OCI-M1 (cell line): ENCODE data around the gene DHRS2.
"Not testable (repeated sequence)": the region's sequence is repeated elsewhere in the genome, so short reads cannot be mapped to it uniquely, and the experiment has no call there.

Source experiments
- DNase-seq: peaks from one replicate; lab custom pipeline; 2025; lab: John Stamatoyannopoulos, UW

Gene DHRS2

DNA sequence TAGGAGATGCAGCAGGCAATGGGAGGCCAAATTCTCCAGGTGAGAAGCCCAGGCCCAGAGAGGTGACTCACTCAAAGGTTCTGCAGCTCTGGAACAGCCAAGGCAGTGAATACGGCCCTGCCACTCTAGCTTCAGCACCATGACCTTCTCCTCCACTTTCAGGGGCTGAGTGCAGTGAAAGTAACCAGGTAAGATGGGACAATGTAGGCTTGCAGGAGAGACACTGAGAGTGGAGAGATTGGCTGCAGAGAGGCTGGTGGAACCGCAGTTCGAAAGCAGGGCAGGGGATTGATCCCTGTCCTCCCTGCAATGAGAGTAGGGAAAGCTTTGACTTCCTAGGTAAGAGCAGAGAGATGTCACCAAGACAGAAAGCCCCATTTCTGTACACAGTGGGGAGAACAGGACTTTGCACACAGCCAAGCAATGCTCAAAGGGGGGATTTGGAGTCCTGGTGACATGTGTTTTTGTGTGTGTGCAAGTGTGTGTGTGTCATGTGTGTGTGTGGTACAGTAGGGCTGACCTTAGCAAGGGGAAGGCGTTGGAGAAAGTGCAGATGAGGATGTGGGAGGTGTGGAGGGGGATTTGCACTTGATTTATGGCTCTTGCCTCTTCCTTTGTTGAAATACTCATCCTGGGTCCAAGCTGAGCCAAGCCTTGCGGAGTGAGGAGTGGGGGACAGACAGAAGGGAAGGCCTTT, 12.7 kb downstream of the DHRS2 start:
- DNase-seq = no peak

DNA sequence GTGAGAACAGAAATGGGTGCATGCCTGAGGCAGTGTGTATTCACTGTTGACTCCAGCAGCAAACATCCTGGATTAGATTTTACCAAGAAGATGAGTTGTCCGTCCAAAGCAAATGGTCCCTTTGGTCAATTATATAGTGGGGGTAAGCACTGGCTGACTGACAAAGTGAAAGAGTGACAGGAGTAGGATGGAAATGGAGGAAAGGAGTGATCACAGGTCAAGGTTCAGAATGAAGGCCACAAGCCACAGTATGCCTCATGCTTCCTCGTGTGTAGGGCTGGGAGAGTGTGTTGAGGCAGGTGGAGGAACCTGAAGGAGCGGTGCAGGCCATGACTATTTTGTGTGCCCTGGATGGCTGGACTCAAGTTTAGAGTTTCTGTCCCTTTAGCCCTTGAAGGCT, 14.3 kb downstream of the DHRS2 start:
- DNase-seq = no peak

DNA sequence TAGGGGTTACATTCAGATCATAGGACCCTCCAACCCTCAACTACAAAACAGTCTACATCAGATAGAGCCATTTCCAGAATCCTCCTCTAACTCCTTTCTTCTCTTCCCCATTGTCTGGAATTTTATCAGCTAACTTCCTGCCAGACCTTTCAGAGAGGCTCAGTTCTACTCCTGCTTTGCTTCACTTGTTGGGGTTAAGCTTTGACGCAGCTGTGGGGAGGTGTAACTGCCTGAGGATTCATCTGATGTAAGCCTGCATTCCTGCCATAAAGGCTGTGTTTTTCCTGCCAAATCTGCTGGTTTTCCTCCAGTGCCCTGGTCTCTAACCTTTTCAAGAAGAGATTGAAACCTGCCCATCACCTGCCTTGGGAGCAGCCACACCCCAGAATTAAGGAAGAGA, 16.9 kb downstream of the DHRS2 start:
- no peak for DNase-seq

DNA sequence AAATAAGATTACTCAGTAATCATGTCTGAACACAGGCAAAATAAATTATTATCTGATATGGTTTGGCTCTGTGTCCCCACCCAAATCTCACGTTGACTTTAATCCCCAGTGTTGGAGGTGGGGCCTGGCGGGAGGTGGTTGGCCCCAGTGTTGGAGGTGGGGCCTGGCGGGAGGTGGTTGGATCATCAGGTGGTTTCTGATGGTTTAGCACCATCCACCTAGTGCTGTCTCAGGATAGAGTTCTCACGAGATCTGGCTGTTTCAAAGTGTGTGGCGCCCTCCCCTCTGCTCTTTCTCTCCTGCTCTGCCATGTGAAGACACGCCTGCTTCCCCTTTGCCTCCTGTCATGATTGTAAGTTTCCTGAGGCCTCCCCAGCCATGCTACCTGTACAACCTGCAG, 18.1 kb downstream of the DHRS2 start:
- no peak for DNase-seq

DNA sequence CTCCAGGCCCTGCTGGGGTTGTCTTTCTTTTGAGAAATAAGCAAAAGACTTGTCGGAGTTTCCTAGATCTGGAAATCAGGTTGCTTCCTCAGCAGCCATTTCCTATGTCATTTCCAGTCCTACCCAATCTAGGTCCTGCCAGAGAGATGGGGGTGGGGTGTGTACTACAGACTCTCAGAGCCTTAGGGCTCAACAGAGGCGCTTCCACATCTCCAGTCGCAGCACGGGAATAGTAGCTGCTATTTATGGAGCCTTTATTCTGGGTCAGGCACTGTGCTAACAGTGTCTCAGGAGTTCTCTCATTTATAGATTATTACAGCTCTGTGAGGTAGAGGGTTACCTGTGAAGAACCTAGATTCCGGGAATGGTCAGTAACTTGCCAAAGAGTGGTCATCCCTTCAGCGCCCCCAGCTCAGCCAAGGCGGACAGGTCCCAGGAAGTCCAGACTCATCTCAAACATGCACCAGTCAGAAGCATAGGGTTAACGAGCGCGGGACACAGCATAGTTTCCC, 21.9 kb downstream of the DHRS2 start:
- no peak for DNase-seq

DNA sequence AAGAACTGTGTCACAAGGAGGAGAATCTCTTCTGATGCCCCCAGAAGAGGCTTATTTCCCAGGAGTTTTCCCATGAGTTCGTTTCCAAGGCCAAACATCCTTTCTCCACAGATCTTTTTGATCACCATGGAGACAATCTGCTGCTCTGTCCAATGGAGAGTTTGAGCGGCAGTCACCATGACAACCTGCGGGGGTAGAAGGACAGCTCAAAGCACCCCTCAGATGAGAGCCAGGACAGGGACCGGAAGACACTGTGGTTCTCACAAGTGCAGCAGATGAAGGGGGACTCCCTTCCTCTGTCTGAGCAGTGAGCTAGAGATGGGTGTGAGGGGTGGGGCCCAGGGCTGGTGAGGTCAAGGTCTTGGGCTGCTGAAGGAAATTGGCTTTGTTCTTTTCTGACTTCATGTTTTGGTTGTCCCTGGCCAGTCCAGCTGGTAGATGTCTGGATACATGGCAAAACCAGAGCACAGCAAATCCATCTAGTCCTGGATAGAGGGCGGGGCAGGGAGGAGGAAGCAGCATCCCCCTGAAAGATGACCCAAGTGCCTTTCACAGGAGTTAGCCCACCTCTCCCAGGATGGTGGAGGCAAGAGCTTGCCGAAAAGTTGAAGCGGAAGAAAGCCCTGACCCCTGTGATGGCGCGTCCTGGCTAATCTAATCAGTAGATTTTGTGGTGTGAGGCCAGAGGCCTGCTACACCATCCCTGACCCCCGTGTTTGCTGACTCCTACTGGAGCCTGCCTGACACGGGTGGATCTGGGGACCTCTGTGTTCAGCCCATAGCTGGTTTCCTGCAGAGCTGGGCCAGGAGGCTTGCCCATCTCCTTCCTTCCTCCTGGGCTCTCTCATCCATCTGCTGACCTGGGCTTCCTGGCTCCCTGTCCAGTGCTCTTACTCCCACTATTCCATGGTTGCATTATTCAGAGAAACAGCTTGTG, 24.4 kb downstream of the DHRS2 start:
- no peak for DNase-seq

DNA sequence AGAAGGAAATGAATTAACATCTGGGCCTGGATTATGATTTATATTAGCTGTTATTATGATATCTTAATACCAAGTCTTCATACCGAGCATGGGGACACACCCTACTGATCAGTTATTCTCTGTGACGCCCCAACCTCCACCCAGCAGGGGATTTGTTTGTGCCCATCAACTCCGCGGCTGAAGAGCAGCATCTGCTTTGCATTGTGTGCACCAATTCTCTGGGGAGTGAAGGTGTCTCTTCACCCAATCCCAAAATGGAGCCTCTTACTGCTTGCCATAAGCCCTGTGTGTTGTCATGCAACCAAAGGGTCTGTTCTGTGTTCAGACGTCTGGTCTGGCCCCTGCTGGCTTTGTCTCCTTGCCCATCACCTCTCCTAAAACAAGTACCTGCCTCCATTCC, 25.4 kb downstream of the DHRS2 start:
- no peak for DNase-seq

DNA sequence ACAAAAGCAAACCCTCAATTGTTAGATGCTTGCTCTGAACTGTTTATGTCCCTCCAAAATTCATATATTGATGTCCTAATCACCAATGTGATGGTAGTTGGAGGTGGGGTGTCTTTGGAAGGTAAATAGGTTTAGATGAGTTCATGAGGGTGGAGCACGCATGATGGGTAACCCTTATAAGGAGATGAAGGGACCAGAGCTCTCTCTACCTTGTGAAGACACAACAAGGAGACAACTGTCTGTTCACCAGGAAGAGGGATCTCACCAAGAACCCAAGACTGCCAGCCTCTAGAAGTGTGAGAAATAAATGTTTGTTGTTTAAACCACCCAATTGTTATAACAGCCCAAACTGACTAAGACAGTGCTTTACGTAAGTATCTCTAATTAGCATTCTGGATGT, 27.0 kb downstream of the DHRS2 start:
- DNase-seq = no peak

DNA sequence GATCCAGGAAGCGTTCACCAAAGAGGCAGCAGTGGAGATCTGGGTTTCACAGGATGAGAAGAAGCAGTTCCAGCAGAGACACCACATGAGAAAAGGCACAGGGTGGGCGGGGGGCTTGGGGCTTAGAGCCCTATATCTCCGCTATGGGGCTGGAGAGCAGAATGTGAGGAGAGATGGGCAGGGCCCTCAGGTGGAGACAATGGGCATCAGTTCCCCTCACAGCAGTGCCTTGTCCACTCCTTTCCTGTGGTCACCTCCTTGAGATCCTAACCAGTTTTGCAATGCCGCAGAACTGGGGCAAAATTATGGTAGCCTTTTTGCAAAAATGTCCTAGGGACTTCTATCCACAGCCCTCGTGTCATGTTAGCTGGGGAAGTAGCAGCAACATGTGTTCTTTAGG, 27.5 kb downstream of the DHRS2 start:
- DNase-seq = no peak

DNA sequence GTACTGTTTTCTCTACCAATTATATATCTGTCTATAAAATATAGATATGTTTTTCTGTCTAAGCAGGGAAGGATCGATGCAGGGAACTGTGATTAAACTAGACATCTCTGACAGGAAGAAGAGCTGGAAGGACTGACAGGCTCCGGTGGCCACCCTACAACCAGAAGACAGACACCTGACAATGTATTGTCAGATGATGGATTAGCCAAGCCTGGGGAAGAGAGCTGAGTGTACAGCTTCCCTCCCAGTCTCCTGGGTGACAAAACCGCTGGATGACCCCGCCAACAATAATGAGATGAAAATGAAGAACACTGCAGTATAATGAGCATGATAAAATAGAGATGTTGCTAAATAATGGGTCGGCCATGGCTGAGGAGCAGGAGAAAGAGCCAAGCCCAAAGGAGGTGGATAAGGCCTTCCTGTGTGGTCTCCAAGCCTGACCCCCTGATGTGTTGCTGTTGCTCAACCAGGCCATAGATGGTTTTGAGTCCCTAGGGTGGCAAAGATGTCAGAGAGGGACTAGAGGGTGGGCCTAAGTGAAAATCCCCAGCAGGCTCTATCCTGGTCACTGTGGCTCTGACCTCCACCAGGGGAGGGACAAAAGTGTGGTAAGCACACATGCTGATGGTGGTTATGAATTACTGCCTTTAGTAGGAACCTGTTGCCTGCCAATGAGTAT, 28.2 kb downstream of the DHRS2 start:
- no peak for DNase-seq

DNA sequence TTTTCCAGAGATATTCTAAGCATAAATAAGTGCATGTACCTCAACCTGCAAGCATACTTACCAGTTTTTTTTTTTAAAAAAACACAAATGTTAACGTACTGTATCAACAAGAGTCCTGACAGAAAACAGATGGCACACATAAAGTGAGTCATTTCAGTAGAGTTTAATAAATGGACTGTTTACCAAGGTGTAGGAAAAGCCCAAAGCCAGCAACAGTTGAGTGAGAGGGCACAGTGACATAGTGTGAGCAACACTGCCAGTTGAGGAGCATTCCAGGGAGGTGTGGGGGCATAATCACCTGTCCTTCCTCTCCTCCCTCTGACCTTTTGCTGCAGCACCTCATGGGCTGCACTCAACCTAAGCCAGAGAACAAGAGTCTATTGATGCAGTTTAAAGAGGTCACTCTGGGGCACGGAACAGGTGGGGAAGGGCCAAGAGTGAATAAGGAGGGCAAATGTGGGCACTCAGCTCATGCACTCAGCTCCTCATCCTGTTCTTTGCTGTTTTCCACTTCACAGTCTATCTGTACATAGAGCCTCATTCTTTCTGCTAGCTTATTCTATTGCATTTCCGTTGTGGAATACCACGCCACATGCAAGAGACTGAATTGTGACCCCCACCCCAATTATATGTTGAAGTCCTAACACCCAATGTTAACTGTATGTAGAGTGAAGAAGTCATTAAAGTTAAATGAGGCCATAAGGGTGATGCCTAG, 29.3 kb downstream of the DHRS2 start:
- DNase-seq = no peak

DNA sequence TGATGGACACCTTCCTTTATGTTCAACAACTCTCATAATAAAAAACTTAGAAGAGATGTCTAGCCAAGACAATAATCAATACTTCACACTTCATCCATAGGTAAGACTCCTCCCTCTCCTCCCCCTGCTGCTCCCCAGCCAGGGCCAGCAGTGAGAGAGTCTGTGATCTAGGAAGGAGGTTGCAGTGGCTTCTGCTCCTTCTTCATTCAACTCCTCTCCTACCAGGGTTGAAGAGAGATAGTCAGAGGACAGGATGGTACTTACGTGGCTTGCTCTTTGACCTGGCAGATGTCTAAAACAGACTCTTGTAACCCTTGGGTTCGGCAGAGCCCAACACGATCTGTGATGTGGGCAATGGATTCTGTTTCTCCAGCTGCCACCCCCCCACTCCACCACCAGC, 31.0 kb downstream of the DHRS2 start:
- DNase-seq = no peak

DNA sequence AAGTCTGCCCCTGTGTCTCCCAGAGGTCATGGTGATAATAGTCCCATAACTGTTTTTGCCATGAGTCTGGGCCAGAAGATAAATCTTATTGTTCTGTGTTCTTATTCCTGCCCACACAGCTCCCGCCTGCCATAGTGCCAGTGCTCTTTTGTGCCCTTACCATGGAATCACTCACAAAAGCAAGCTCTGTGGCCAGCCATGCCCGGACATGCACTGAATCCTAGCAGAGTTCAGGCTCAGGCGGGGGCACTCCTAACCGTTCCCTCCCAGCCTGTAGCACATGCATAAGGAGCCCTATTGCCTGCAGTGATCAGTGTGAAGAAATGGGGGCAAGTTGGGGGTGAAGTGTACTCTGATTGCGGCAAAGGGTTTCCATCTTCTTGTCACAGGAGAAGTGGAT, 33.3 kb downstream of the DHRS2 start:
- DNase-seq = no peak

DNA sequence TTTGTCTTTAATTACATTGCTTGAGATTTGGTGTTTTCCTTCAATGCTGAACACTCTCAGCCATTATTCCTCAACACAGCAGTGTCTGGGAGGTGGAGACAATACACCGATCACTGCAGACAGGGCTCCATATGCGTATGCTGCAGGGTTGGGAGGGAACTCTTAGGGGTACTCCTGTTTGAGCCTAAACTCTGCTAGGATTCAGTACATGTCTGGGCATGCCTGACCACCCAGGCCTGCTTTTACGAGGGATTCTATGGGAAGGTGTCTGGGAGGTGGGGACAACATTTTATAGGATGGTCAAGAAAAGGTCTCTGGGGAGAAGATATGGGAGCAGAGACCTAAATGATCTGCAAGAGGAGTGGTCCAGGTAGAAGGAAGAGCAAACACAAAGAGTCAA, 34.3 kb downstream of the DHRS2 start:
- DNase-seq = no peak

DNA sequence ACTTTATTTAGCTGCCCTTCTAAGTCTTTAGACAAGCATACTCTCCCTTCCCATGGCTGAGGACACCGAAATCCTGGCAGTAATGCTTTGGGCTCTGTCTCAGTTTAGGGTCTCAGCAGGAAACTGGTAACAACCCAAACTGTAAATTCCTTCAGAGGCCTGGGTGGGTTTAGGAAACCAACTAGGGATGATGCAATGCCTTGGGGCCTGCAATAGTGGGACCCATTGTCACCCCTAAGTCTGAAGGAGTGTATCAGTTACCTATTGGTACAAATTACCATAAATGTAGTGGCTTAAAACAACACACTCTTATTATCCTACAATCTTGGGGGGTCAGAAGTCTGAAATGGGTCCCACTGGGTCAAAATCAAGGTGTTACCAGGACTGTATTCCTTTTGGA, 36.0 kb downstream of the DHRS2 start:
- no peak for DNase-seq

DNA sequence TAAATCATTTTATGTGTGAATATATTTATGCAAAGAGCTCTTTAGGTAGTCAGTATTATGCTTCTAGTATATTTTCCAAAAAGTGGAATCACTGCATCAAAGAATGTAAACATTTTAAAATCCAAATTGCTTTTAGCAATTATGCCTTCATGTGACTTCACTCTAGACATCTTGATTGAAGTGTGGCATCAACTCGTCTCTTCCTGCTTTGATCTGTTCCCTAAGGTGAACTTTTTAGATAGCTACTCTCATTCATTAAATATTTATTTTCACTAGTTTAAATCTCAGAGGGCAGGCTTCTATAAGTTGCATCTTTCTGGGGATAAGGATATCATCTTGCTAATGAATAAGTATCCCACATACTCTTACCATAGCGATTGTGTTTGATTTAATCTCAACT, 39.2 kb downstream of the DHRS2 start:
- DNase-seq = no peak

DNA sequence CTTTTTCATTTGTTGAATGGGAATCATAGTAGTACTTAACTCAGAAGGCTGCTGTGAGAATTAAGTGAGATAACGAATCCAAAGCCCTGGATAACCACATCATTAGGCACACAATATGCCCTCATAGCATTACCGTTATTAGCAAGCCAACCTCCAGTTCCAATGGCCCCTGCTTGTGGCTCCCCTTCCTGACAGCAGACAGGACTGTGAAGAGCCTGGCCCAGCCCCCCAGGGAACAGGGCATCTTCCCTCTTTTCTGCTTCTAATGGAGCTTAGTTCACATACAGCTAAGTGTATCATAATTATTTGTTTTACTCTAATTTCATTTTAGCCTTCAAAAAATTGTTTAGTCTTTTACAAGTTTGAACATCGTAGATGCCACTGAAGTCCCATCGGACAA, 39.7 kb downstream of the DHRS2 start:
- no peak for DNase-seq

DNA sequence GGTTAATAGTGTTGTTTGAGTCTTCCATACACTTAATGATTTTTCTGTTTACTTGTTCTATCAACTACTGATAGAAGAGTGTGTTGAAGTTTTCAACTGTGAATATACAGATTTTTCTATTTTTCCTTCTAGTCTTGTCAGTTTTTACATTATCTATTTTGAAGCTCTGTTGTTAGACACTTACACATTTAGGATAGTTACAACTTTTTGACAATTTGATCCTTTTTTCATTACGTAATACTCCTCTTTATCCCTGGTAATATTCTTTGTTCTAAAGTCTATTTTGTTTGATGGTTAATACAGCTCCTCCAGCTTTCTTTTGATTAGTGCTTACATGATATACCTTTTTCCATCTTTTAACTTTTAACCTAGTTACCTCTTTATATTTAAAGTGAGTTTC, 45.2 kb downstream of the DHRS2 start:
- no peak for DNase-seq

DNA sequence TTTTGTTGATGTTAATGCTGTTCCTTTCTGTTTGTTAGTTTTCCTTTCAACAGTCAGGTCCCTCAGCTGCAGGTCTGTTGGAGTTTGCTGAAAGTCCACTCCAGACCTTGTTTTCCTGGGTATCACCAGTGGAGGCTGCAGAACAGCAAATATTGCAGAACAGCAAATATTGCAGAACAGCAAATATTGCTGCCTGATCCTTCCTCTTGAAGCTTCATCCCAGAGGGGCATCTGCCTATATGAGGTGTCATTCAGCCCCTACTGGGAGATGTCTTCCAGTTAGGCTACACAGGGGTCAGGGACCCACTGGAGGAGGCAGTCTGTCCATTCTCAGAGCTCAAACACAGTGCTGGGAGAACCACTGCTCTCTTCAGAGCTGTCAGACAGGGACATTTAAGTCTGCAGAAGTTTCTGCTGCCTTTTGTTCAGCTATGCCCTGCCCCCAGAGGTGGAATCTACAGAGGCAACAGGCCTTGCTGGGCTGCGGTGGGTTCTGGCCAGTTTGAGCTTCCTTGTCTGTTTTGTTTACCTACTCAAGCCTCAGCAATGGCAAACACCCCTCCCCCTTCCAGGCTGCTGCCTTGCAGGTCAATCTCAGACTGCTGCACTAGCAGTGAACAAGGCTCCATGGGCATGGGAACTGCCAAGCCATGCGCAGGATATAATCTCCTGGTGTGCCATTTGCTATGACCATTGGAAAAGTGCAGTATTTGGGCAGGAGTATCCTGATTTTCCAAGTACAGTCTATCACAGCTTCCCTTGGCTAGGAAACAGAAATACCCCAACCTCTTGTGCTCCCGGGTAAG, 53.7 kb downstream of the DHRS2 start:
- DNase-seq = not testable (repeated sequence)

DNA sequence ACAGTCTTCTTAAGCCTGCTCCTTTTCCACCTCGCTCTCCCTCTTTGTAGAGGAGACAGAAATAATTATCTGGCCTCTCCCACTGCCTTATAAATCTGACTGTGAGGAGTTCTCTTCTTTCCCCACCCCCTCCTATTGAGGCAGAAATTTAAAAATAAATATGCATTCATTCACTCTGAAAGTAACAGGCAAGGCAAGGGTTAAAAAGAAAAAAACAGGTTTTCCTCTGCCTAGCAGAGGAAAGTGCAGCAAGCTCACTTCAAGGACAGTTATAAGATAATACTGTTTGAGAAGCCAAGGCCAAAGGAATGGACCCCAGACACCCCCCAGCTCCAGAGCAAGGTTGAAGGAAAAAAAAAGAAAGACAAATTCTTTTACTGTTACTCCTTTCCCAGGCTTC, 56.3 kb downstream of the DHRS2 start:
- DNase-seq = no peak

DNA sequence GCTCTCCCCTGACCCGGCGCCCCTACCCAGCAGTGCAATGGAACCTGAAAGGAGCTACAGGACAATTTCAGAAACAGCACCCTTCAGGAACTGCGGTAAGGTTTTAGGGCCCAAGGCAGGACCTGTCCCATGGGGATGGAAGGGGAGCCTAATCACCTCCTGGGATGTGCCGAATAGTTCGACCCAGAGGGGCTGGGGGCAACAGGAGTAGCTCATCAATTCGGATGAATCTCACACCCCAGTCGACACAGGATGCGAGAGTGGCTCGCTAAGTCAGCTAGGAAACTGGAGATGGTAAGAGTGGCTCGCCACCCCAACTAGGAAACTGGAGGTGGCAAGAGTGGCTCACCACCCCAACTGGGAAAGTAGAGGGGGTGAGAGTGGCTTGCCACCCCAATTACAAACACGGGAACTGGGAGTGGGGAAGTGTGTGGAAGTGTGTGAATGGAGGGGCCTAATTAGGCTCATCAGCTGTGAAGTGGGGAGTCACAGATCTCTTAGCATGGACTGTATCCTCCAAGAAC, 57.1 kb downstream of the DHRS2 start:
- no peak for DNase-seq
